Eye (tissue), 1 donor: ENCODE measurements around the gene PKP4.
A peak's percentile ranks its signal among the peaks of the same experiment; 100 is the strongest.
"Not testable (repeated sequence)": the region's sequence is repeated elsewhere in the genome, so short reads cannot be mapped to it uniquely, and the experiment has no call there.

Experiments used
- DNase-seq: peaks from one replicate; pipeline ENCODE4 v3.0.0-alpha.2; 2015

Gene PKP4

GRCh38 chr2:158473300-158473699 is 16.5 kb downstream of the PKP4 start:
- not testable (repeated sequence) for DNase-seq

GRCh38 chr2:158473719-158474392 is 17.1 kb downstream of the PKP4 start:
- DNase-seq = no peak

GRCh38 chr2:158474526-158475011 is 17.8 kb downstream of the PKP4 start:
- DNase-seq = not testable (repeated sequence)

GRCh38 chr2:158477202-158477601 is 20.4 kb downstream of the PKP4 start:
- DNase-seq = no peak

- no peak for DNase-seq
Observed at GRCh38 chr2:158478237-158478636, 21.5 kb downstream of the PKP4 start.

GRCh38 chr2:158478816-158479215 is 22.1 kb downstream of the PKP4 start:
- no peak for DNase-seq

- no peak for DNase-seq
Observed at GRCh38 chr2:158481116-158481515, 24.4 kb downstream of the PKP4 start.

- no peak for DNase-seq
Observed at GRCh38 chr2:158482594-158482993, 25.8 kb downstream of the PKP4 start.

- DNase-seq = no peak
Observed at GRCh38 chr2:158484892-158485556, 28.3 kb downstream of the PKP4 start.

GRCh38 chr2:158486150-158486969 is 29.6 kb downstream of the PKP4 start:
- no peak for DNase-seq

- DNase-seq = no peak
Observed at GRCh38 chr2:158486970-158487325, 30.2 kb downstream of the PKP4 start.

GRCh38 chr2:158487419-158487818 is 30.7 kb downstream of the PKP4 start:
- DNase-seq = no peak

- DNase-seq = no peak
Observed at GRCh38 chr2:158488442-158489216, 31.9 kb downstream of the PKP4 start.

- peak; percentile 60 for DNase-seq
Observed at GRCh38 chr2:158489366-158490112, 32.8 kb downstream of the PKP4 start.

- no peak for DNase-seq
Observed at GRCh38 chr2:158491072-158491471, 34.3 kb downstream of the PKP4 start.

GRCh38 chr2:158493458-158493857 is 36.7 kb downstream of the PKP4 start:
- DNase-seq = no peak

GRCh38 chr2:158495175-158495574 is 38.4 kb downstream of the PKP4 start:
- DNase-seq = no peak

- DNase-seq = no peak
Observed at GRCh38 chr2:158496986-158497385, 40.2 kb downstream of the PKP4 start.

- DNase-seq = no peak
Observed at GRCh38 chr2:158497486-158497885, 40.7 kb downstream of the PKP4 start.

- no peak for DNase-seq
Observed at GRCh38 chr2:158498043-158498748, 41.4 kb downstream of the PKP4 start.

GRCh38 chr2:158498749-158499136 is 42.0 kb downstream of the PKP4 start:
- DNase-seq = no peak

- DNase-seq = no peak
Observed at GRCh38 chr2:158499383-158499782, 42.6 kb downstream of the PKP4 start.
